ENCODE data around the gene PIGB.
"Not testable (repeated sequence)": the region's sequence is repeated elsewhere in the genome, so short reads cannot be mapped to it uniquely, and the experiment has no call there.

The PIGB gene

DNA sequence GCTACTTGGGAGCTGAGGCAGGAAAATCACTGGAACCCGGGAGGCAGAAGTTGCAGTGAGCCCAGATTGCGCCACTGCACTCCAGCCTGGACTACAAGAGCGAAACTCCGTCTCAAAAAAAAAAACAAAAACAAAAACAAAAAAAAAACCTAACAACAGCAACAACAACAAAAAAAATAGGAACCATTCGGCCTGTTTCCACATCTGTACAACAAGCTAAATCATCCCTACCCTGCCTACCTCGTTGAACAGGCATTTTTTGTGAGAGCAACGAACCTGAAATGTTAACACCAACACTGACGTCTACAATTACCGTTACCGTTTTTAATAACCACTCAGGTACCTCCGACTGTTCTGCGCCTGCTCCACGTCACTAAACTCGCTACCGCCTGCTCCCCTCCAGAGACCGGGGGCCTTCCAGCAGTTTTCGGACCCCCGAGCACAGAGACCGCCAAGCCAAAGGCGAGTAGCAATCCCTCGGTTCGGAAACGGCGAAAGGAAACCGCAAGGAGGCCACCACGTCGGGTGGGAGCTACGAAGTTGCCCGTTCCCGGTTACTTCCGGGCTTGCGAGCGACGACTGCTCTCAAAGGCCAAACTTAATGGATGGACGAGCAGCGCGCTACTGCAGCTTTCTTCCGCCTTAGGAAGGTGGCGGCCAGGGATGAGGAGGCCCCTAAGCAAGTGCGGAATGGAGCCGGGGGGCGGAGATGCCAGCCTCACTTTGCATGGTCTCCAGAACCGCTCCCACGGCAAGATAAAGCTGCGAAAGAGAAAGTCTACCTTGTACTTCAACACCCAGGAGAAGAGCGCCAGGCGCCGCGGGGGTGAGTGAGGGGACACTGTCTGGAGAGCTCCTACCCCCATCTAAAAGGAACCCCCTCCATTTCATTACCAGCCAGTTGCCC lies at the start of gene PIGB, which contains the start of gene PIGBOS1:
Gene PIGB (plus strand): TSS at position 635 of the 907 bp plus-strand sequence. CDS start 29 bp downstream, at position 664.
Gene PIGBOS1 (minus strand): TSS at position 536 of the 907 bp plus-strand sequence. CDS start 1,331 bp downstream, outside the sequence.
- DNase-seq, result peak; percentile 77

DNA sequence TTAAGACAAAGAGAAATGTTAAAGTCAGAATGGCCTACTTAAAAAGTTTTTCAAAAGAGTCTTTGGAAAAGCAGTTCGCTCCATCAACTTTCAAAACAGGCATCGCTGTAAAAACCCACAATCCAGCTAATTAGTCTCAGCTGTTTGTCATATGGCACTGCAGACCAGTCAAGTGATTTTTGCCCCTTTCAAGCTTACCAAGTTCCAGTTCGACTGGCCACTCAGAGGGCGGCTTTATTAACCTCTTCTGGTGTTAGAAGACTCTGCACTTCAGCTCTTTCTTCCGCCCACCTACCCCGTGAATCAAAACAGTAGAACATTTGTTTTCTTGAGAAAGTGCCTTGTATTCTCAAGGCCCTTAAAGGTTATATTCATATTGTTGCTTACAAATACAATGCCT lies 48.7 kb upstream of the PIGB start:
- DNase-seq, result no peak

DNA sequence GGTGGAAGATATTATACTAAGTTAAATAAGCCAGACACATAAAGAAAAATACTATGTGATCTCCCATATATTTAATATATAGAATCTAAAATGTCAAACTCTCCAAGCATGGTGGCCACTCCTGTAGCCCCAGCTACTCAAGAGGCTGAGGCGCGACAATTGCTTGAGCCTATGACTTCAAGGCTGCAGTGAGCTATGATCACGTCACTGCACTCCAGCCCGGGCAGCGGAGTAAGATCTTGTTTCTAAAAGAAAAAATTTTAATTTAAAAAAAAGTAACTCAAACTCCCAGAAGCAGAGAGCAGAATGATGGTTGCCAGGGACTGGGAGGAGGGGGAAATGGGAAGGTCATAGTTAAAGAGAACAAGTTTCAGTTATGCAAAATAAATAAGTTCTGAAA lies 42.7 kb upstream of the PIGB start:
- no peak for DNase-seq

DNA sequence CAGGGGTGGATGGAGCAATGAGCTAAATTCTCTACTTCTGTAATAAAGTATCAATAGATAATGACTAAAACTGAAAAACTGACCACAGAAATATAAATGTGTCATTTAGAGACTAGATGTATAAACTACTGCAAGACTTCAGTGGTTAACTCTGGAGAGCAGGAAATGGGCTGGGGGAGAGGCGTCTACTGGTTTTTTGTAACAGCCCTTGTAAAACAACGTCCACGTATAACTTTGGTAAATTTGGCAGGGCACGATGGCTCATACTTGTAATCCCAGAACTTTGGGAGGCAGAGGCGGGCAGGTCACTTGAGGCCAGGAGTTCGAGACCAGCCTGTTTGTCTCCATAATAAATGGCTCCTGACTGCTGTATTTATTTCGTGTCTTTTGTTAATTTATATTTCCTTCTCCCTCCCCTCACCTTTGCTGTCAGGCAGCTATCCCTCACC lies 41.9 kb upstream of the PIGB start:
- DNase-seq, result no peak

DNA sequence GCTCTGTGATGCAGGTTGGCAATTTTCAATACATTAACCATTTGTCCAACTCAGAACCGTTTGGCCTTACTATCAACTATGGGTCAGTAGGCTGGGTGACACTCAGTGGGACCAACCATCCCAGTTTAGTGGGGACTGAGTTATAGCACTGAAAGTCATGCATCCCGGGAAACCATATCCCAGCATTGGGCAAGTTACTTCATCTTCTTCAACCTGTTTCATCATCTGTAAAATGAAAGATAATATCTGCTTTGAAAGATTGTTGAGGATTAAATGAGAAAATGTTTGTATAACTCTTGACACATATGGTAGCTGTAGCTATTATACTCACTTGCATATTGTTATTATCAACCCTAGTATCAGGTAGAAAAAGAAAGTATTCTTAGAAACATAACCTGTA lies 41.3 kb upstream of the PIGB start:
- DNase-seq, result no peak

DNA sequence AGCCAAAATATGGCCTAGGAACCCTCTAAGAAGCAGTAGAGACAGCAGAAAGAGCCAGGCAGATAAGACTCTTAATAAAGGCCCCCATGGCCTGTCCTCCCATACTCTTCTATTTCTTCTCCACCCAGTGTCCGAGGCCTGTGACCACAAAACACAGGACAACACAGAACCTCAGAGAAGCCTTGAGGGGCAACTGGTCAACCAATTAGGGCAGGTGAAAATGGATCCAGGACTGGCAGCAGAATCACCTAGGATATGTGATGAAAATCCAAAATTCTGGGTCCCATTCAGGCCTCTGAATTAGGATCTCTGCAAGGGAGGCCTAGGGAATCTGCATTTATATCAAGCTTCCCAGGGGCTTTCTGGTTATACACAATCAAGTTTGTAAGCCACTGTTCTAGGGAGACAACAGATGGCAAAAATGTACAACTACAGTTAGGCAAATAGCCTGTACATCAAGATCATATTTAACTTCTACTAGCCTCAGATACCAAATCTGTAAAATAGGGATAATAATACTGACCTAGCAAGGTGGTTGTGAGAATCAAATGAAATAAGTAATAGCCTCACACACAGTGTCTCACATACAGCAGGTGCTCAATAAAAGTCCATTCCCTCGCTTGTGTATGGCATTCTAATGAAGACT lies 39.8 kb upstream of the PIGB start:
- no peak for DNase-seq

DNA sequence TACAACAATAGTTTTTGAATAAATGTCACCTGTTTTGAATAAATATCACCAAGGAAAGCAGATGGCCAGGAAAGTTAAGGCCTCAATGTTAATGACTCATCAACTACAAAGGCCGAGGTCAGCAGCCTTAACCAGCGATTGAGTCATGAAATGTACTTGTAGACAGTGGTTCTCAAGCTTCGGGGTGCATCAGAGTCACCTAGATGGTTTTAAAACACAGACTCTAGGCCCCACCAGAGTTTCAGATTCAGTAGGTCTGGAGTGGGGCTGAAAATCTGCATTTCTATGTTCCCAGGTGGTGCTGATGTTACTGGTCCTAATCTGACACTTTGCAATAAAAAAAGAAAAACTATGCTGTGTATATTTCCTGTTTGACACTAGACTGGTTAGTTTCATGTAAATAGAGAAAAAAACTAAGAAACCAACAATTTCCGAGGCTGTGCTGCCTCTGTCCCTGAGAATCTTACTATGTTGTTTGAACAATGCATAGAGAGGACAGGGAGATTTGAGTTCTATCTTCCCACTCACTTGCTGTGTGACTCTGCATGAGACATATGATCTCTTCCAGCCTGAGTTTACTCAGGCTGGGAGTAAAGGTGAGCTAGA lies 39.2 kb upstream of the PIGB start:
- DNase-seq, result no peak

DNA sequence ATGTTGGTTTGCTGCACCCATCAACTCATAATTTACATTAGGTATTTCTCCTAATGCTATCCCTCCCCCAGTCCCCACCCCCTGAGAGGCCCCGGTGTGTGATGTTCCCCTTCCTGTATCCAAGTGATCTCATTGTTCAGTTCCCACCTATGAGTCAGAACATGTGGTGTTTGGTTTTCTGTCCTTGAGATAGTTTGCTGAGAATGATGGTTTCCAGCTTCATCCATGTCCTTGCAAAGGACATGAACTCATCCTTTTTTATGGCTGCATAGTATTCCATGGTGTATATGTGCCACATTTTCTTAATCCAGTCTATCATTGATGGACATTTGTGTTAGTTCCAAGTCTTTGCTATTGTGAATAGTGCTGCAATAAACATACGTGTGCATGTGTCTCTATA lies 38.4 kb upstream of the PIGB start:
- DNase-seq, result not testable (repeated sequence)

DNA sequence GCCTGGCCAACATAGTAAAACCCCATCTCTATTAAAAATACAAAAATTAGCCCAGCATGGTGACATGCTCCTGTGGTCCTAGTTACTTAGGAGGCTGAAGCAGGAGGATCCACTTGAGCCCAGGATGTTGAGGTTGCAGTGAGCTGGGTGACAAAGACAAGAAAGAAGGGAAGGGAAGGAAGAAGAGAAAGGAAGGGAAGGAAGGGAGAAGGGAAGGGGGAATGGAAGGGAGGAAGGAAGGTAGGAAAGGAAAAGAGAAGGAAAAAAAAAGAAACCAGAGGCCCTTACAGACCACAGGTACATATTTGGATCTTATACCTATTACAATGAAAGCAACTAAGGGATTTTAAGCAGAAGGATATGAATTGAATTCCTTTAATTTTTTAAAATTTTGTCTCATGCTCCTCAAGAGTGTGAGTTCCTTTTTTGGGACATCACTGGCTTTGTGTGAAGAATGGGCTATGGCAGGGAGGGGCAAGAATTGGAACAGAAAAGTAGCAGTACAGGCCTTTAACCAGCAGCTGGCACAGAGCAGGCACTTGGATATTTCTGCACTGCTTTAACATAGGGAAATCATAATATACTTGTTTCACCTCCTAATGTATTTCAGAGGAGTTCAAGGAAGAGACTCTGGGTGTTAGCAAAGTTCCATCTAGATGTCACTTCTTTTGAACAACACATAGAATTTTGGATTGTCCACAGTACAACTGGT lies 37.3 kb upstream of the PIGB start:
- DNase-seq, result no peak

DNA sequence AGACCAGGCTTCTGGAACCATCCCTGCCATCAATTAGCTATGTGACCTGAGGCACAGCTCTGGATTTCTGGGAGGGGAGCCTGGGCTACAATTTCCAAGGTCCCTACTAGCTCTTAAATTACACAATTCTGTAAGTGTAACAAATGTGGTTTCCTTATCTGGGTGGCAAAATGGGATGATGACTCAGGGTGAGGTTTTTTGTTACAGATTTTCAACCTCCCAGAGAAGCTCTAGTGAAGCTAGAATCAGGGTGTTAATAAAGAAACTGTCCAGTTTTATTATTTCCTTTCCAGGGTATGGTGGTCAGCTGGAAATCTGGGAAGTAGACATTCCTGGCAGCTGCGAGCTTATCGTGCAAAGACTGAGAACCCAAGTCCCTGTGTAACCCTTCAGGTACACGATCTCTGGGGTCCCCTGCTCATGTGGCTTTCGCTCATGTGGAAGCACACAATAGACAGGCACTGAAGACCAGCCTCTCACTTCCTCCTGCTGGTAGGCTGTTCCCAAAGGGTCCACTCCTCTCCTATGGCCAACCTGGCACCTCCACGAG lies 36.7 kb upstream of the PIGB start:
- DNase-seq, result no peak

DNA sequence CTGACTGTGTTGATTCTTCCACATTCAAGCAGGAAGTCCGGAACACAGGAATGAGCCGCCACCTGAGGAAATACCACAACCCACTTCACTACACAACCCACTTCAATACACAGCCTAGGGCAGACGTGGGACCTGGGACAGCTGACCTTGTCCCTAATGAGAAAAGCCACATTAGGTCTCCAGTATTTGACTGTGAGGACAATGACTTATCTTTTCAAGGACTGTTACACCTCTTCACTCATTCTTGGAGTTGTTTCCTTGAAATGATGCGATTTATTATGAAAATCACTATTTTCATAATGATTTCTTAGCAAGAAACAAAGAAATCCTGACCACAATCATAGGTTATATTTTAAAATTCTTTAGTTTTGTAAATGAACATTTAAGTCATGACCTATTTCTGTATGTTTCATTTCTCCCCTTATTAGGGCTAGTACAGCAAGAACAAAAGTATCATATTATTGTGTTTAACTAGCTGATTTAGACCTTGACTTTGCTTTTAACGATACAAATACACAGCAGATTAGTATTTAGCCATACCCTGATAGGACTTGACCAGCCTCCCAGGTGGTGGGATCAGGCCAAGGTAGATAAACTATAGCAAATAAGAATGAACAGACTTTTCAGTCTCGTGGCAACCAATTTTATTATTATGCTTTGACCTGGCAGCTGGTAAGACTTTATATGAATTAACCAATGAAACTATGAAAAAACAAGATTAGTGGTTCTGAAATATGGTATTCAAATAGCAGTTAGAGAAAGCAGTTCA lies 35.5 kb upstream of the PIGB start:
- no peak for DNase-seq

DNA sequence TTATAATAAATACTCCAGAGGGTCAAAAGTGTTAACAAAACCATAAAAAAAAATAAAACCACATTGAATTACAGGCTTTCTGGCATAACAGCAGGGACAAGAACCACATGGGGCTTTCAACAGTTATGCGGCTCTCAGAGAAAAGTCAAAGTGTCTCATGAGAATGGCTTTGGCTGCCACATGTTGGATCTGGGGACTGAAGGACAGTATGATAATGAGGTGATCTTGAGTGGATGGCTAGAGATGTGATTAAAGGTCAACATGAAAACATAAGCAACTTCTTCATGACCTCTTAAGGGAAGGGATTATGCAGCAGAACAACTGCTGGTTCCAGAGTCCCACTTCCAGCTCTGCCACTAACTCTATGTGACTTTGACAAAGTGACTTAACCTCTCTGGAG lies 34.6 kb upstream of the PIGB start:
- DNase-seq, result no peak

DNA sequence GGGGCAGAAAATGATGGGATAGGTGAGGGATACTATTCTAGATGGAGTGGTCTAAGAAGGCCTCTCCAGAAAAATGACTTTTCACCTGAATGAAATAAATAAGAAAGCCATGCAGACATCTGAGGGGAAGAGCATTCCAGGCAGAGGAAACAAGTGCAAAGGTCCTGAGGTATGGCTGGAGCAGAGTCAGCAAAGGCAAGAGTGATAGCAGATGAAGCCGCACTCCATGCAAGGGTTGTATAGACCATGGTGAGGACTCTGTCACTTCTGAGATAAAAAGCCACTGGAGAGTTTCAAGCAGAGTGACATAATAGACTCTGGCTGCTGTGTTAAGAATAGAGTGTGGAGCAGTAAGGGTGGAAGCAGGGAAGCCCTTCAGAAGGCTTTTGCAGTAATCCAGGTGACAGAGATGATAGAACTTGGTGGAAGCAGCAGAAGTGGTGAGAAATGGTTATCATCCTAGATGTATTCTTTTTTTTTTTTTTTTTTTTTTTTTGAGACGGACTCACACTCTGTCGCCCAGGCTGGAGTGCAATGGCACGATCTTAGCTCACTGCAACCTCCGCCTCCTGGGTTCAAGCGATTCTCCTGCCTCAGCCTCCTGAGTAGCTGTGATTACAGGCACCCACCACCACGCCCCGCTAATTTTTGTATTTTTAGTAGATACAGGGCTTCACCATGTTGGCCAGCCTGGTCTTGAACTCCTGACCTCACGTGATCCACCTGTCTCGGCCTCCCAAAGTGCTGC lies 32.4 kb upstream of the PIGB start:
- DNase-seq, result not testable (repeated sequence)

DNA sequence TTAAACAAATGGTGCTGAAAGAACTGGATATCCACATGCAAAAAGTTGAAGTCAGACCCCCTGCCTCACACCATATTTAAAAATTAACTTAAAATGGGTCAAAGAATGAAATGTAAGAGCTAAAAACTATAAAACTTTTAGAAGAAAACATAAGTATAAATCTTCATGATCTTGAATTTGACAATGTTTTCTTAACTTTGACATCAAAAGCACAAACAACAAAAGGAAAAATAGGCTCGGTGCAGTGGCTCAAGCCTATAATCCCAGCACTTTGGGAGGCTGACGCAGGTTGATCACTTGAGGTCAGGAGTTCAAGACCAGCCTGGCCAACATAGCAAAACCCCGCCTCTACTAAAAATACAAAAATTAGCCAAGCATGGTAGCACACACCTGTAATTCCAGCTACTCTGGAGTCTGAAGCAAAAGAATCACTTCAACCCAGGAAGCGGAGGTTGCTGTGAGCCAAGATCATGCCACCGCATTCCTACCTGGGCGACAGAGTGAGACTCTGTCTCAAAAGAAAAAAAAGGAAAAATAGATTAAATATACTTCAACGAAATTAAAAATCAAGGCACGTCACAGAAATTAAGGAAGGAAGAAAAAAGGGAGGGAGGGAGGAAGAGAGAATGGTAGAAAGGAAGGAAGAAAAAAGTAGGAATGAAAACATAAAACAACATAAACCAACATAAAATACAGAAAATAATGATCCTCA lies 30.9 kb upstream of the PIGB start:
- DNase-seq, result no peak

DNA sequence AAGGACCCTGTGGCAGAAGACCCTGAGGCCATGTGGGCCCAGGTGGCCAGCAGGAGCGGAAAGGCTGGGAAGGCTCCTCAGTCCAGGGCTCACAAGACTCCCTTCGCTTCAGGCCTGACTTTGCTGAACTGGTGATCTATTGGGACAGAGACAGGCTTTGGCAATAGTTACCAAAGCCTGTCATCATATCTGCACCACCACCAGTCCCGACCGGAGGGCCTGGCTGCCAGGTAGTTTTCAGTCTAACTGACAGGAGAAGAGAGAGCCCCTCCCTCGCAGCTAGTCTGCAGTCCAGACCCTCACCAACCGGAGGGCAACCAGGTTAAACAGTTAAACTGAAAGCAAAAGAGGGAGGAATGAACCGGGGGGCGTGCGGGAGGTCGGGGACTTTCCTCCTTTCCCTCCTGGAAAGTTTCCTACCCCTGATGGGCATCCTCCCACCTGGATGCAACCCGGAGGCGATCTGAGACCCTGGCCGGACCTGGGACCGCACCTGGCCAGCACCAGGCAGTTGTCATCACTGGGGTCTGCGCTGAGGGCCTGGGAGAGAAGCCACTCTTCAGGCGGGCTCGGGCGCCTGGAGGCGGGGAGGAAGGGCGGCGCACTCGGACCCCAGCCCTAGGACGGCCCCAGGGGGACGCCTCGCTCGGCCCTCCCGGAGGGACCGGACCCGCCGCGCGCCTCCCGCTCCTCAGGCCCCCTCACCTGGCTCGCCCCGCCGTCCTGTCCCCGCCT lies 29.8 kb upstream of the PIGB start:
- peak; percentile 0 for DNase-seq

DNA sequence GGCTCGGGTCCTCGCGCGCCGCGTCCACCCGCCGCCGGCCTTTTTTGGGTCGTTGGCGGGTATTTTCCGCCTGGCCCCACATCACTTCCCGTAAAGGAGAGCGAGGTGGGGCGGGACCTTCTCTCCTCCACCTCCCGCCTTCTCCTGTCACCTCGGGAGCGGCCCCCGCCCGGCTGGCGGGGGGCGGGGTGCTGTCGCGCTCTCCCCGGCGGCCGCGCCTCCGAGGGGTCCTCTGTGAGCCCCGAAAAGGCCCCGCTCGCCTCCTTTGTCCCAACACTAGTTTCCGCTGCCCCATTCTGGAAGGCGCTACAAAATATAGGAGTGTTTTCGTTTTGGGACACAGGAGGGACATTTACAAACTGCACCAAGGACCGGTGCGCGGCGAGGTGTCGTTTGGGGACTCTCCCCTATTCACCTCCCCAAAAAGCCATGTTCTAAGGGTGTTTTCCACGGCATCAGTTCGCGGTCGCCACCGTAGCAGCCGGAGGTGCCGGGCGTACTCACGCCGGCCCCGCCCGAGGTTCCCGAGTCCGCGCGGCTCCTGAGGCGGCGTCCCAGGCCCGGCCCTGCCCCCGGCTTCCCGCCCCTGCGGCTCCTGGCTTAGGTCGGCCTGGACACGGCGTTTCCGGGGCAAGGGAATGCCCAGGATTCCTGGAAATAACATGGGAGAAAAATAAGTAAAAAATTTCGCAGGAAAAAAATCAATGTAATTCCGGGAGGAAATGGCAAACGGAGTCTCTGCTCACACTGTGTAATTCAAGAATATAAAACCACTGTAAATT lies 29.1 kb upstream of the PIGB start, which contains the start of gene RAB27A:
Gene RAB27A (minus strand): TSS at position 68 of the 782 bp plus-strand sequence. CDS start 54,879 bp downstream, outside the sequence.
- peak; percentile 50 for DNase-seq

DNA sequence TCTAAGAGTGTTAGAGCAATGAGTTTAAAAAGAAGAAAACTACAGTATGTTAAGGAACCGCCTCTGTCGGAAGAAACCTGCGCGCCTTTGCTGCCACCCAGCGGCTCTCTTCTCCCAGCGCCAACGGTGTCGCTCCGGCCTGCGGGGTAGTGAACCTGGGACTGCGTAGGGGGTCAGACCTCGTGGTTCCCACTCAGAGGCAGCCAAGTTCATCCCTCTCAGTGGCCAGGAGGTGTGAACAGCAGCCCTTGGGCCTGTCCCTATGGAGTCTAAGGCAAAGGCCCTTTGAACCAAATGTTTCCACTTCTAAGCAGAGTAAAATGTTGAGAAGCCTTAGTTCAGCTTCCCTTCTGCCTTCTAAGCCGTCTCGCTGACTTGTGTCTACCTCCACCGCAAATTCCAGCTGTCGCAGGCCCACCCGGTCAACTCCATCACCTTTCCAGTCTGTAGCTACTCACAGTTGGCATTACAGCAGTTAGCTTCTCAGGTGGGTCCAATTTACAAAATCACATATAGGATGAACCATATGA lies 28.4 kb upstream of the PIGB start:
- DNase-seq, result peak; percentile 62

DNA sequence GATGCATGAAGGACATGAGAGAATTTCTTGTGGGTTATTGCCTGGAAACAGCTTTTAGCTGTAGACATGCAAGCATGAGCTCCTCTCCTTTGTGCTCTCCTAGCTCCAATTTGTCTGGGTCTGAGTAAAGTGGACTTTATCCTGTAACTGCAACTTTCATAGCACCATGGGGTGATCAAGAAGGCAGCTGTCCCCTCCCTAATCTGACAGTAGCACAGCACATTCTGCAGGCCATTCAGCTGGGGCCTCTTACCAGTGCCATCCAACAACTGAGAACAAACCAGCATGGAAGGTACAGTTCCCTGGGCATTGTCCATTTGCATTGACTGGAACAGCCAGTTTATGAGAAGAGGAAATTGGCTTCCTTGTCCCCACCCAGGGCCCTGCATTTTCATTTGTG lies 21.7 kb upstream of the PIGB start:
- DNase-seq, result peak; percentile 12
